GM23338 (cell line): ENCODE measurements around the gene FAM9A. TPM values are rescaled to one million over a fixed set of nuclear protein-coding genes. Genes with fewer than 3 reads are reported as not detected.

Experiments
- ATAC-seq: fragments of 200-7000 bp; cut with Tn5 transposase; 3 replicates; pipeline ENCODE4 v1.9.1; 2020
- DNase-seq: peaks from one replicate; pipeline ENCODE4 v3.0.0-alpha.2; 2015; ENCODE audit warnings: low spot score
- H2AFZ ChIP-seq: fragments of 200-600 bp; sonication (generic); 2 replicates; pipeline ENCODE4 v1.8.0; 2016; ENCODE audit warnings: antibody characterized with exemption, mild to moderate bottlenecking, moderate library complexity
- H3F3A ChIP-seq: fragments of 200-600 bp; sonication (generic); replicated peaks from 2 replicates; pipeline ENCODE4 v1.8.0; 2017; ENCODE audit warnings: antibody characterized with exemption, mixed run types, low read depth
- H3K27ac ChIP-seq: fragments of 200-600 bp; sonication (generic); 2 replicates; pipeline ENCODE4 v1.6.1; 2016; ENCODE audit warnings: low read depth
- H3K27me3 ChIP-seq: fragments of 200-600 bp; sonication (generic); 2 replicates; pipeline ENCODE4 v1.8.0; 2016; ENCODE audit warnings: mild to moderate bottlenecking, mixed run types, moderate library complexity; ENCODE audit not compliant: insufficient read depth
- H3K36me3 ChIP-seq: fragments of 200-600 bp; sonication (generic); 2 replicates; pipeline ENCODE4 v1.8.0; 2016; ENCODE audit warnings: mild to moderate bottlenecking; ENCODE audit not compliant: insufficient read depth
- H3K4me1 ChIP-seq: fragments of 200-600 bp; sonication (generic); 2 replicates; pipeline ENCODE4 v1.8.0; 2016; ENCODE audit warnings: mild to moderate bottlenecking, moderate library complexity; ENCODE audit not compliant: insufficient read depth
- H3K4me2 ChIP-seq: fragments of 200-600 bp; sonication (generic); 2 replicates; pipeline ENCODE4 v1.7.1; 2017; ENCODE audit warnings: mixed run types
- H3K4me3 ChIP-seq: fragments of 200-600 bp; sonication (generic); 2 replicates; pipeline ENCODE4 v1.6.1; 2016; ENCODE audit warnings: mixed run types
- H3K79me2 ChIP-seq: fragments of 200-600 bp; sonication (generic); replicated peaks from 2 replicates; pipeline ENCODE4 v1.8.0; 2017; ENCODE audit warnings: mild to moderate bottlenecking; ENCODE audit not compliant: insufficient read depth
- H3K9me2 ChIP-seq: fragments of 200-600 bp; sonication (generic); 2 replicates; pipeline ENCODE4 v1.8.0; 2017; ENCODE audit not compliant: insufficient read depth
- H4K20me1 ChIP-seq: fragments of 200-600 bp; sonication (generic); replicated peaks from 2 replicates; pipeline ENCODE4 v1.8.0; 2017; ENCODE audit warnings: mild to moderate bottlenecking; ENCODE audit not compliant: insufficient read depth
- H3K27ac Mint-ChIP-seq: 2 replicates; pipeline ENCODE4 v1.8.0; 2020; ENCODE audit warnings: inconsistent platforms, mild to moderate bottlenecking, moderate library complexity, mixed read lengths
- H3K27me3 Mint-ChIP-seq: 3 replicates; pipeline ENCODE4 v1.8.0; 2022; ENCODE audit warnings: low read depth, mild to moderate bottlenecking, moderate library complexity, mixed read lengths, inconsistent platforms; ENCODE audit not compliant: insufficient read depth, poor library complexity
- H3K36me3 Mint-ChIP-seq: 3 replicates; pipeline ENCODE4 v1.8.0; 2021; ENCODE audit warnings: low read depth, mild to moderate bottlenecking, inconsistent platforms, moderate library complexity, mixed read lengths
- H3K4me1 Mint-ChIP-seq: 3 replicates; pipeline ENCODE4 v1.8.0; 2020; ENCODE audit warnings: mild to moderate bottlenecking, inconsistent platforms, mixed read lengths
- H3K4me3 Mint-ChIP-seq: 3 replicates; pipeline ENCODE4 v1.8.0; 2021; ENCODE audit warnings: moderate library complexity, mild to moderate bottlenecking, inconsistent platforms, mixed read lengths
- H3K9me3 Mint-ChIP-seq: 3 replicates; pipeline ENCODE4 v1.8.0; 2020; ENCODE audit warnings: moderate library complexity, mild to moderate bottlenecking, inconsistent platforms, mixed read lengths
- ETS1 ChIP-seq: IDR thresholded peaks from 2 replicates; pipeline ENCODE4 v1.6.1; 2016; ENCODE audit warnings: antibody characterized with exemption
- EZH2 ChIP-seq: fragments of 200-600 bp; sonication (generic); IDR thresholded peaks from one replicate; pipeline ENCODE4 v1.8.0; 2017; ENCODE audit warnings: antibody characterized with exemption, mild to moderate bottlenecking, low read depth; ENCODE audit not compliant: unreplicated experiment
- JUNB ChIP-seq: IDR thresholded peaks from one replicate; pipeline ENCODE4 v1.6.1; 2016; ENCODE audit warnings: antibody characterized with exemption; ENCODE audit not compliant: unreplicated experiment
- NANOG ChIP-seq: IDR thresholded peaks from 2 replicates; pipeline ENCODE4 v1.6.1; 2016; ENCODE audit warnings: antibody characterized with exemption, borderline replicate concordance
- polyA plus RNA-seq: library from polyadenylated mRNA; unstranded; fragments of >200 nt; fragmentation: Nextera tagmentation; extraction: Ambion mirVana; gene quantifications from 2 replicates; pipeline ENCODE4 v1.2.1, GENCODE V29; 2016
- total RNA-seq: library from RNA; depleted of rRNA; stranded (reverse); fragments of >200 nt; shearing (Covaris generic); gene quantifications from 2 replicates; pipeline ENCODE4 v1.2.3, GENCODE V29; 2014
- TF ChIP-seq, protein P1 (sequence below): fragments of 250-450 bp; sonication (Bioruptor Pico); IDR thresholded peaks from 2 replicates; pipeline ENCODE4 v1.5.0; 2020; ENCODE audit warnings: mild to moderate bottlenecking, moderate library complexity
- TF ChIP-seq, protein P2 (sequence below): IDR thresholded peaks from one replicate; pipeline ENCODE4 v1.6.1; 2018; ENCODE audit warnings: antibody characterized with exemption; ENCODE audit not compliant: unreplicated experiment

FAM9A gene
- total and polyA plus RNA-seq, 2 experiments from 2014 or later = not detected

DNA sequence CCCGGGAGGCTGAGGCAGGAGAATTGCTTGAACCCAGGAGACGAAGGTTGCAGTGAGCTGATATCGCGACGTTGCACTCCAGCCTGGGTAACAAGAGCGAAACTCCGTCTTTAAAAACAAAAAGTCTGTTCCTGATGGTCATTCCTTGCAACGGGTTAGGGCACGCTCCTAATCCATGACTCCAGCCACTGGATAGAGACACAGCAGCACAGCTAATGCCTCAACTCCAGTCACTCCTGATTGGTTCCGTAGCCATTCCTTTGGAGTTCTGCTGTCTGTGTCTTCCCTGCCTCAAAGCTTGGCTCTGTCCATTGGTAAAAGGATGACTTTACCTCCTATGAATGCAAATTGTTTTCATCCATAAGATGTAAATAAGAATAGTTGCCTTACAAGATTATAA, 44.3 kb upstream of the FAM9A start:
- H3K4me3 Mint-ChIP-seq = no peak overlapping the region
- no peaks in the 10 kb centered on the region for H3K9me3 Mint-ChIP-seq
- H3K27me3 Mint-ChIP-seq = peaks cover 1% of the 10 kb centered on the region
- TF ChIP-seq, protein P1, sequence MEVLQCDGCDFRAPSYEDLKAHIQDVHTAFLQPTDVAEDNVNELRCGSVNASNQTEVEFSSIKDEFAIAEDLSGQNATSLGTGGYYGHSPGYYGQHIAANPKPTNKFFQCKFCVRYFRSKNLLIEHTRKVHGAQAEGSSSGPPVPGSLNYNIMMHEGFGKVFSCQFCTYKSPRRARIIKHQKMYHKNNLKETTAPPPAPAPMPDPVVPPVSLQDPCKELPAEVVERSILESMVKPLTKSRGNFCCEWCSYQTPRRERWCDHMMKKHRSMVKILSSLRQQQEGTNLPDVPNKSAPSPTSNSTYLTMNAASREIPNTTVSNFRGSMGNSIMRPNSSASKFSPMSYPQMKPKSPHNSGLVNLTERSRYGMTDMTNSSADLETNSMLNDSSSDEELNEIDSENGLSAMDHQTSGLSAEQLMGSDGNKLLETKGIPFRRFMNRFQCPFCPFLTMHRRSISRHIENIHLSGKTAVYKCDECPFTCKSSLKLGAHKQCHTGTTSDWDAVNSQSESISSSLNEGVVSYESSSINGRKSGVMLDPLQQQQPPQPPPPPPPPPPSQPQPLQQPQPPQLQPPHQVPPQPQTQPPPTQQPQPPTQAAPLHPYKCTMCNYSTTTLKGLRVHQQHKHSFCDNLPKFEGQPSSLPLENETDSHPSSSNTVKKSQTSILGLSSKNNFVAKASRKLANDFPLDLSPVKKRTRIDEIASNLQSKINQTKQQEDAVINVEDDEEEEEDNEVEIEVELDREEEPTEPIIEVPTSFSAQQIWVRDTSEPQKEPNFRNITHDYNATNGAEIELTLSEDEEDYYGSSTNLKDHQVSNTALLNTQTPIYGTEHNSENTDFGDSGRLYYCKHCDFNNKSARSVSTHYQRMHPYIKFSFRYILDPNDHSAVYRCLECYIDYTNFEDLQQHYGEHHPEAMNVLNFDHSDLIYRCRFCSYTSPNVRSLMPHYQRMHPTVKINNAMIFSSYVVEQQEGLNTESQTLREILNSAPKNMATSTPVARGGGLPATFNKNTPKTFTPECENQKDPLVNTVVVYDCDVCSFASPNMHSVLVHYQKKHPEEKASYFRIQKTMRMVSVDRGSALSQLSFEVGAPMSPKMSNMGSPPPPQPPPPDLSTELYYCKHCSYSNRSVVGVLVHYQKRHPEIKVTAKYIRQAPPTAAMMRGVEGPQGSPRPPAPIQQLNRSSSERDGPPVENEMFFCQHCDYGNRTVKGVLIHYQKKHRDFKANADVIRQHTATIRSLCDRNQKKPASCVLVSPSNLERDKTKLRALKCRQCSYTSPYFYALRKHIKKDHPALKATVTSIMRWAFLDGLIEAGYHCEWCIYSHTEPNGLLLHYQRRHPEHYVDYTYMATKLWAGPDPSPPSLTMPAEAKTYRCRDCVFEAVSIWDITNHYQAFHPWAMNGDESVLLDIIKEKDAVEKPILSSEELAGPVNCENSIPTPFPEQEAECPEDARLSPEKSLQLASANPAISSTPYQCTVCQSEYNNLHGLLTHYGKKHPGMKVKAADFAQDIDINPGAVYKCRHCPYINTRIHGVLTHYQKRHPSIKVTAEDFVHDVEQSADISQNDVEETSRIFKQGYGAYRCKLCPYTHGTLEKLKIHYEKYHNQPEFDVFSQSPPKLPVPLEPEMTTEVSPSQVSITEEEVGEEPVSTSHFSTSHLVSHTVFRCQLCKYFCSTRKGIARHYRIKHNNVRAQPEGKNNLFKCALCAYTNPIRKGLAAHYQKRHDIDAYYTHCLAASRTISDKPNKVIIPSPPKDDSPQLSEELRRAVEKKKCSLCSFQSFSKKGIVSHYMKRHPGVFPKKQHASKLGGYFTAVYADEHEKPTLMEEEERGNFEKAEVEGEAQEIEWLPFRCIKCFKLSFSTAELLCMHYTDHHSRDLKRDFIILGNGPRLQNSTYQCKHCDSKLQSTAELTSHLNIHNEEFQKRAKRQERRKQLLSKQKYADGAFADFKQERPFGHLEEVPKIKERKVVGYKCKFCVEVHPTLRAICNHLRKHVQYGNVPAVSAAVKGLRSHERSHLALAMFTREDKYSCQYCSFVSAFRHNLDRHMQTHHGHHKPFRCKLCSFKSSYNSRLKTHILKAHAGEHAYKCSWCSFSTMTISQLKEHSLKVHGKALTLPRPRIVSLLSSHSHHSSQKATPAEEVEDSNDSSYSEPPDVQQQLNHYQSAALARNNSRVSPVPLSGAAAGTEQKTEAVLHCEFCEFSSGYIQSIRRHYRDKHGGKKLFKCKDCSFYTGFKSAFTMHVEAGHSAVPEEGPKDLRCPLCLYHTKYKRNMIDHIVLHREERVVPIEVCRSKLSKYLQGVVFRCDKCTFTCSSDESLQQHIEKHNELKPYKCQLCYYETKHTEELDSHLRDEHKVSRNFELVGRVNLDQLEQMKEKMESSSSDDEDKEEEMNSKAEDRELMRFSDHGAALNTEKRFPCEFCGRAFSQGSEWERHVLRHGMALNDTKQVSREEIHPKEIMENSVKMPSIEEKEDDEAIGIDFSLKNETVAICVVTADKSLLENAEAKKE (CRISPR knock-in tag) = no peak
- TF ChIP-seq ETS1 (no peak), NANOG (no peak), EZH2 (no peak), JUNB (no peak)
- TF ChIP-seq, protein P2, sequence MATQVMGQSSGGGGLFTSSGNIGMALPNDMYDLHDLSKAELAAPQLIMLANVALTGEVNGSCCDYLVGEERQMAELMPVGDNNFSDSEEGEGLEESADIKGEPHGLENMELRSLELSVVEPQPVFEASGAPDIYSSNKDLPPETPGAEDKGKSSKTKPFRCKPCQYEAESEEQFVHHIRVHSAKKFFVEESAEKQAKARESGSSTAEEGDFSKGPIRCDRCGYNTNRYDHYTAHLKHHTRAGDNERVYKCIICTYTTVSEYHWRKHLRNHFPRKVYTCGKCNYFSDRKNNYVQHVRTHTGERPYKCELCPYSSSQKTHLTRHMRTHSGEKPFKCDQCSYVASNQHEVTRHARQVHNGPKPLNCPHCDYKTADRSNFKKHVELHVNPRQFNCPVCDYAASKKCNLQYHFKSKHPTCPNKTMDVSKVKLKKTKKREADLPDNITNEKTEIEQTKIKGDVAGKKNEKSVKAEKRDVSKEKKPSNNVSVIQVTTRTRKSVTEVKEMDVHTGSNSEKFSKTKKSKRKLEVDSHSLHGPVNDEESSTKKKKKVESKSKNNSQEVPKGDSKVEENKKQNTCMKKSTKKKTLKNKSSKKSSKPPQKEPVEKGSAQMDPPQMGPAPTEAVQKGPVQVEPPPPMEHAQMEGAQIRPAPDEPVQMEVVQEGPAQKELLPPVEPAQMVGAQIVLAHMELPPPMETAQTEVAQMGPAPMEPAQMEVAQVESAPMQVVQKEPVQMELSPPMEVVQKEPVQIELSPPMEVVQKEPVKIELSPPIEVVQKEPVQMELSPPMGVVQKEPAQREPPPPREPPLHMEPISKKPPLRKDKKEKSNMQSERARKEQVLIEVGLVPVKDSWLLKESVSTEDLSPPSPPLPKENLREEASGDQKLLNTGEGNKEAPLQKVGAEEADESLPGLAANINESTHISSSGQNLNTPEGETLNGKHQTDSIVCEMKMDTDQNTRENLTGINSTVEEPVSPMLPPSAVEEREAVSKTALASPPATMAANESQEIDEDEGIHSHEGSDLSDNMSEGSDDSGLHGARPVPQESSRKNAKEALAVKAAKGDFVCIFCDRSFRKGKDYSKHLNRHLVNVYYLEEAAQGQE = no peak
- Histone ChIP-seq H3K4me3 (no peak overlapping the region), H2AFZ (no peak overlapping the region), H3K9me2 (no peaks in the 10 kb centered on the region), H3K27me3 (no peaks in the 10 kb centered on the region), H4K20me1 (no peaks in the 10 kb centered on the region), H3K27ac (no peak overlapping the region), H3K4me1 (no peaks in the 10 kb centered on the region), H3F3A (no peaks in the 10 kb centered on the region), H3K36me3 (no peaks in the 10 kb centered on the region), H3K4me2 (no peak overlapping the region), H3K79me2 (no peaks in the 10 kb centered on the region)
- no peak for DNase-seq
- no peaks in the 10 kb centered on the region for H3K4me1 Mint-ChIP-seq
- no peak for ATAC-seq
- no peaks in the 10 kb centered on the region for H3K36me3 Mint-ChIP-seq
- no peak overlapping the region for H3K27ac Mint-ChIP-seq
